ENCODE measurements around the gene KIAA1958.
"Not testable (repeated sequence)": the region's sequence is repeated elsewhere in the genome, so short reads cannot be mapped to it uniquely, and the experiment has no call there.

GRCh38 chr9:112591875-112592274 is 105.2 kb downstream of the KIAA1958 start:
- TF ChIP-seq, protein P1, sequence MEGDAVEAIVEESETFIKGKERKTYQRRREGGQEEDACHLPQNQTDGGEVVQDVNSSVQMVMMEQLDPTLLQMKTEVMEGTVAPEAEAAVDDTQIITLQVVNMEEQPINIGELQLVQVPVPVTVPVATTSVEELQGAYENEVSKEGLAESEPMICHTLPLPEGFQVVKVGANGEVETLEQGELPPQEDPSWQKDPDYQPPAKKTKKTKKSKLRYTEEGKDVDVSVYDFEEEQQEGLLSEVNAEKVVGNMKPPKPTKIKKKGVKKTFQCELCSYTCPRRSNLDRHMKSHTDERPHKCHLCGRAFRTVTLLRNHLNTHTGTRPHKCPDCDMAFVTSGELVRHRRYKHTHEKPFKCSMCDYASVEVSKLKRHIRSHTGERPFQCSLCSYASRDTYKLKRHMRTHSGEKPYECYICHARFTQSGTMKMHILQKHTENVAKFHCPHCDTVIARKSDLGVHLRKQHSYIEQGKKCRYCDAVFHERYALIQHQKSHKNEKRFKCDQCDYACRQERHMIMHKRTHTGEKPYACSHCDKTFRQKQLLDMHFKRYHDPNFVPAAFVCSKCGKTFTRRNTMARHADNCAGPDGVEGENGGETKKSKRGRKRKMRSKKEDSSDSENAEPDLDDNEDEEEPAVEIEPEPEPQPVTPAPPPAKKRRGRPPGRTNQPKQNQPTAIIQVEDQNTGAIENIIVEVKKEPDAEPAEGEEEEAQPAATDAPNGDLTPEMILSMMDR (IDR thresholded peaks at IDR 0.05): not testable (repeated sequence)
- TF ChIP-seq POLR2A (IDR thresholded peaks at IDR 0.05): not testable (repeated sequence)

Measured in body of pancreas (tissue), 4 donors.